Measurements from ENCODE around the gene OR51A7. TPM values are rescaled to one million over a fixed set of nuclear protein-coding genes. Genes with fewer than 3 reads are reported as not detected.

Gene OR51A7
- total RNA-seq, 1 donor from 2014 or later, result not detected

DNA sequence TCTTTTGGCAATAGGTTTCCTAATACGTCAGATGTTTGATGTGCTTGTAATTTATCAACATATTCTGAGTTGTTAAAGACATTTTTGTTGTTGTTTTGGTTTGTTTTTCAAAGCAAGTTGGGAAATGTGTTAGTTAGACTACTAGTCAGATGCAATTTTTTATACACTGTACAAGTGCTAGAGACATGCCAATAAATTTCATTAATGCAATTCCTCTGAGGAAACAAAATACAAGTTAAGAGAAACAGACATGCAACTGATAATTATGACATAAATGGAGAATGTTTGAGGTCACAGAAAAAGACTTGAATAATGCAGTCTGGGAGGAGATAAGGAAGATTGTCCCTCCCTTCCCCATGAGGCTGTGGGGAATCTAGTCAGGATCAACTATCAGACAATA lies 16.0 kb upstream of the OR51A7 start:
- Mint-ChIP-seq H3K27me3 (no peaks in the 10 kb centered on the region), H3K9me3 (no peaks in the 10 kb centered on the region), H3K4me3 (no peak overlapping the region), H3K27ac (no peak overlapping the region), H3K4me1 (ENCODE audit: unreplicated experiment) (no peaks in the 10 kb centered on the region), H3K36me3 (no peaks in the 10 kb centered on the region)
- TF ChIP-seq, protein P1, sequence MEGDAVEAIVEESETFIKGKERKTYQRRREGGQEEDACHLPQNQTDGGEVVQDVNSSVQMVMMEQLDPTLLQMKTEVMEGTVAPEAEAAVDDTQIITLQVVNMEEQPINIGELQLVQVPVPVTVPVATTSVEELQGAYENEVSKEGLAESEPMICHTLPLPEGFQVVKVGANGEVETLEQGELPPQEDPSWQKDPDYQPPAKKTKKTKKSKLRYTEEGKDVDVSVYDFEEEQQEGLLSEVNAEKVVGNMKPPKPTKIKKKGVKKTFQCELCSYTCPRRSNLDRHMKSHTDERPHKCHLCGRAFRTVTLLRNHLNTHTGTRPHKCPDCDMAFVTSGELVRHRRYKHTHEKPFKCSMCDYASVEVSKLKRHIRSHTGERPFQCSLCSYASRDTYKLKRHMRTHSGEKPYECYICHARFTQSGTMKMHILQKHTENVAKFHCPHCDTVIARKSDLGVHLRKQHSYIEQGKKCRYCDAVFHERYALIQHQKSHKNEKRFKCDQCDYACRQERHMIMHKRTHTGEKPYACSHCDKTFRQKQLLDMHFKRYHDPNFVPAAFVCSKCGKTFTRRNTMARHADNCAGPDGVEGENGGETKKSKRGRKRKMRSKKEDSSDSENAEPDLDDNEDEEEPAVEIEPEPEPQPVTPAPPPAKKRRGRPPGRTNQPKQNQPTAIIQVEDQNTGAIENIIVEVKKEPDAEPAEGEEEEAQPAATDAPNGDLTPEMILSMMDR (conservative IDR thresholded peaks at IDR 0.05), result no peak
- no peak for DNase-seq (ENCODE audit: extremely low spot score, unreplicated experiment)

GRCh38 chr11:4890279-4890678 lies 13.3 kb upstream of the OR51A7 start:
- no peak for DNase-seq (ENCODE audit: extremely low spot score, unreplicated experiment)
- TF ChIP-seq, protein P1 (conservative IDR thresholded peaks at IDR 0.05), result no peak
- Mint-ChIP-seq H3K36me3 (no peaks in the 10 kb centered on the region), H3K27ac (no peak overlapping the region), H3K27me3 (no peaks in the 10 kb centered on the region), H3K4me1 (ENCODE audit: unreplicated experiment) (no peaks in the 10 kb centered on the region), H3K4me3 (no peak overlapping the region), H3K9me3 (no peaks in the 10 kb centered on the region)

DNA sequence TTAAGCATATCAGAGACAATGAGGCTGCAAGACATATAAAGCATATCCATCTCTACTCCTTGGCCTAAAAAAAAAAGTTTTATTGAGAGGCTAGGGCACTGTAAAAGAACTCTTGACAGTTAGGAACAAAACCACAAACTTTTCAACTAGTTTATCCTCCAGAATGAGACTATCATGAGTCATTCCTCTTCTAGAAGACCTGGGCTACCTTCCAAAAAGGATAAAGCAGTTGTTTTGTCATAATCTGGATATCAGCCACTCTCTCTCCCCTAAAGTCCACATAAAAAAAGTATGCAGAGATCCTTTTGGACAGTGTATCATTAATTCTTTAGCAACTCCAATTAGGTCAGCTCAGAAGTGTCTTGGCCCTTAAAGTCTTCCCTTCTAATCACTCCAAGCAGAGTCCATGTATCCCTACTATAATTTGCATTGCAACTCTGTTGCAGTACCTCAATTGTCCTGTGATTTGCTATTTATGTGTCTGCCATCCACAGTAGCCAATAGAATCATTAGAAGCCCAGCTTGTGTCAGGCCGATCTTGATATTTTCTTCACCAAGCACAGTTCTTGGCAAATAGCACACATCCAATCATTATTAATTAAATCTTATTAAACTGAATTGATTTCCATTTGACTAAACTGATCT lies 11.5 kb upstream of the OR51A7 start:
- no peak overlapping the region for H3K27ac Mint-ChIP-seq
- TF ChIP-seq, protein P1 (conservative IDR thresholded peaks at IDR 0.05), result peak; percentile 49
- H3K4me1 Mint-ChIP-seq (ENCODE audit: unreplicated experiment), result no peaks in the 10 kb centered on the region
- no peaks in the 10 kb centered on the region for H3K9me3 Mint-ChIP-seq
- no peaks in the 10 kb centered on the region for H3K27me3 Mint-ChIP-seq
- no peaks in the 10 kb centered on the region for H3K36me3 Mint-ChIP-seq
- no peak for DNase-seq (ENCODE audit: extremely low spot score, unreplicated experiment)
- no peak overlapping the region for H3K4me3 Mint-ChIP-seq

- Mint-ChIP-seq H3K4me1 (ENCODE audit: unreplicated experiment) (no peaks in the 10 kb centered on the region), H3K9me3 (no peaks in the 10 kb centered on the region), H3K27me3 (no peaks in the 10 kb centered on the region), H3K36me3 (no peaks in the 10 kb centered on the region), H3K27ac (no peak overlapping the region), H3K4me3 (no peak overlapping the region)
- no peak for DNase-seq (ENCODE audit: extremely low spot score, unreplicated experiment)
- TF ChIP-seq, protein P1 (conservative IDR thresholded peaks at IDR 0.05), result no peak
These were observed 13.0 kb downstream of the OR51A7 start for GRCh38 chr11:4916581-4916980.

DNA sequence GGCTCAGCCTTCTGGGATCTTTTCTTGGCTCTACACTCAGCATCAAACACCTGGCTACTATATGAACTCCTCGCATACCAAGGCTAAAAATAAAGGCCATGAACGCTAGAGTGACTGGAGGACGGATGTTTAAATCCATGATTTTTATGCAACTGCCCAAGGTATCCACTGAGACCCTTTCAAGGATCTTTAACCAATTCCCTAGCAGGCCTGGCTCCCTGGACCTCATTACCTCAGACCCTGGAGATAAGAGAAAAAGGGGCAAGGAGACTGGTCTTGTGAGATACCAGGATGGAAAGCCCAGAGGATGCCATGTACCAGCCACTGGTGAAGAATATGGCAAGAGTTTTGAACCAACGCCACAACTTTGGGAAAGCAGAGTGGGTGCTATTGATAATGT lies 15.7 kb downstream of the OR51A7 start, which contains the start of gene OR51G2:
OR51G2 (minus strand) TSS at position 101 of the 400 bp plus-strand sequence. CDS start 3,687 bp downstream, outside the sequence.
- no peaks in the 10 kb centered on the region for H3K27me3 Mint-ChIP-seq
- DNase-seq (ENCODE audit: extremely low spot score, unreplicated experiment), result no peak
- TF ChIP-seq, protein P1 (conservative IDR thresholded peaks at IDR 0.05), result no peak
- no peaks in the 10 kb centered on the region for H3K36me3 Mint-ChIP-seq
- no peak within 1 kb of the TSS for H3K4me3 Mint-ChIP-seq
- H3K27ac Mint-ChIP-seq, result no peak within 1 kb of the TSS
- no peaks in the 10 kb centered on the region for H3K9me3 Mint-ChIP-seq
- no peaks in the 10 kb centered on the region for H3K4me1 Mint-ChIP-seq (ENCODE audit: unreplicated experiment)
